ENCODE measurements around the gene PRDM16.

- no peak for TF ChIP-seq CTCF (IDR thresholded peaks at IDR 0.05)
- no peak for TF ChIP-seq GATA3 (IDR thresholded peaks at IDR 0.05; ENCODE audit: borderline replicate concordance)
- TF ChIP-seq MYC (IDR thresholded peaks at IDR 0.05; ENCODE audit: borderline replicate concordance, low read length): no peak
- no peak for TF ChIP-seq REST (IDR thresholded peaks at IDR 0.05)
- TF ChIP-seq POLR2A (IDR thresholded peaks at IDR 0.05; ENCODE audit: low read length): no peak
- no peak for TF ChIP-seq ELK1 (IDR thresholded peaks at IDR 0.05; ENCODE audit: low read depth, low read length)
- no peak for TF ChIP-seq JUNB (IDR thresholded peaks at IDR 0.05)
- TF ChIP-seq FOSL2 (IDR thresholded peaks at IDR 0.05): no peak
- no peak for TF ChIP-seq FOSL2 (CRISPR knock-in tag; IDR thresholded peaks at IDR 0.05)
- no peak for TF ChIP-seq USF2 (IDR thresholded peaks at IDR 0.05)
- no peak for TF ChIP-seq CHD4 (IDR thresholded peaks at IDR 0.05; ENCODE audit: borderline replicate concordance)
- TF ChIP-seq MAZ (IDR thresholded peaks at IDR 0.05; ENCODE audit: borderline replicate concordance, low read depth, low read length): no peak
Measured at GRCh38 chr1:3347257-3348020, 278.4 kb downstream of the PRDM16 start.

All from A549 (cell line).